Peyer's patch (tissue), 4 donors: ENCODE measurements around the gene TRAF3. TPM values are rescaled to one million over a fixed set of nuclear protein-coding genes. Genes with fewer than 3 reads are reported as not detected.

ENCODE experiments used
- DNase-seq, 3 donors: peaks; one replicate each; pipeline ENCODE4 v3.0.0-alpha.2; 2017 to 2019
- H3K27ac ChIP-seq, 4 donors: fragments of 200-600 bp; sonication (generic); one replicate each; pipeline ENCODE4 v1.5.1; 2016 to 2019
- H3K27me3 ChIP-seq, 2 donors: fragments of 200-600 bp; sonication (generic); one replicate each; pipeline ENCODE4 v1.5.1; 2019
- H3K36me3 ChIP-seq, 3 donors: fragments of 200-600 bp; sonication (generic); one replicate each; pipeline ENCODE4 v1.5.1; 2016 to 2019
- H3K4me1 ChIP-seq, 4 donors: fragments of 200-600 bp; sonication (generic); one replicate each; pipeline ENCODE4 v1.5.1; 2016 to 2019
- H3K4me3 ChIP-seq, 4 donors: fragments of 200-600 bp; sonication (generic); 1 replicate in 3 of 4; 2 replicates in 1 of 4; pipeline ENCODE4 v1.5.1; 2016 to 2019; ENCODE audit warnings: mild to moderate bottlenecking in 1 of 4
- H3K9me3 ChIP-seq, 4 donors: fragments of 200-600 bp; sonication (generic); one replicate each; pipeline ENCODE4 v1.5.1; 2016 to 2019; ENCODE audit warnings: mild to moderate bottlenecking in 1 of 4
- POLR2A ChIP-seq, 2 donors: fragments of 450-650 bp; IDR thresholded peaks; one replicate each; pipeline ENCODE4 v1.5.1; 2017; ENCODE audit warnings: antibody characterized with exemption in 2 of 2, mild to moderate bottlenecking in 2 of 2, moderate library complexity in 2 of 2
- total RNA-seq, 4 donors: library from RNA; depleted of rRNA; stranded (reverse); fragments of >200 nt; gene quantifications; one replicate each; pipeline ENCODE4 v1.1.0, GENCODE V29; 2016
- TF ChIP-seq, protein P1 (sequence below), 6 experiments: fragments of 450-650 bp in 4 of 6; fragments of 200-600 bp in 2 of 6; sonication (generic) in 1 of 6; IDR thresholded peaks; one replicate each; pipeline ENCODE4 v1.5.1; 2017 to 2019; ENCODE audit warnings: antibody characterized with exemption in 6 of 6, mild to moderate bottlenecking in 3 of 6, moderate library complexity in 1 of 6

Gene TRAF3
- total RNA-seq, 4 donors from 2014 or later = 31.7 to 47.8 (median 41.8) TPM

DNA sequence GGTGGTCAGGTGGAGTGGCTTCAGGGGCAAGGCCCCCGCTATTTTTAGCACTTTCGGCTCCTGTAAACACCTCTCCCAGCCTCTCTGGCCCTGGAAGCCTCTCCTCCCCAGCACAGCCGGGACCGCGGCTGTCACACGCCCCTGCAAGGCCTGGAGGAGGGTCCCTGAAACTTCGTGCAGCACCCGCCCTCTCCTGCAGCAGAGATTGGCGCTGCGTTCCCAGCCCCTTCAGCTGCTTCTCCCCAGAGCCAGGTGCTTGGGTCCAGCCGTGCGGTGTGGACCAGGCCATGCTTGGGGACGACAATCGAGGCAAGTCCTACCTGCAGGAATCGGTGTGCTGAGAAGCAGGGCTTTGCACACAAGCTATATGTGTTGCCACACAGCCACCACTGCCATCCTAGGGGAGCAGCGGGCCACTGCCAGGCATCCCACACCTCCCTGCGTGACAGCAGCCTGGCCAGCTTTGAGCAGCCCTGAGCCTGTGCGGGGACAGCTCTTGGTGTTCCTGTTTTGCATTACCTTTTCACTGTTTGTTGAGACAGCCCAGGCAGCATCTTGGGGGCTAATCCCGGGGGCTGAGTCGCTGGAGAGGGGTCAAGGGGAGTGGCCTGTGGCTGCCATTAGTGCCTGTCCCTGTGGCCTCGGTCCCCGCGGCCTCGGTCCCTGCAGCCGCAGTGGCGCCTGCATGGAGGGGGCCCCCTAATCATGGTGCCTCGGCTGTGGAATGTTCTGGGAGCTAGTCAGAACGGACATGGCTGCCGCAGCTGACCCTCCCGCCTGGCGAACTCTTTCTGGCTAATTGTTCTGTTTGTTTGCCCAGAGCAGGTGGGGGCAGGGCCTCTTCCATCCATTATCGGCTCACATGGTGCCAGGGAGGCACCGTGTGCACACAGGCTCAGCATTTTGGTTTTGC, 27.6 kb upstream of the TRAF3 start:
- TF ChIP-seq, protein P1, sequence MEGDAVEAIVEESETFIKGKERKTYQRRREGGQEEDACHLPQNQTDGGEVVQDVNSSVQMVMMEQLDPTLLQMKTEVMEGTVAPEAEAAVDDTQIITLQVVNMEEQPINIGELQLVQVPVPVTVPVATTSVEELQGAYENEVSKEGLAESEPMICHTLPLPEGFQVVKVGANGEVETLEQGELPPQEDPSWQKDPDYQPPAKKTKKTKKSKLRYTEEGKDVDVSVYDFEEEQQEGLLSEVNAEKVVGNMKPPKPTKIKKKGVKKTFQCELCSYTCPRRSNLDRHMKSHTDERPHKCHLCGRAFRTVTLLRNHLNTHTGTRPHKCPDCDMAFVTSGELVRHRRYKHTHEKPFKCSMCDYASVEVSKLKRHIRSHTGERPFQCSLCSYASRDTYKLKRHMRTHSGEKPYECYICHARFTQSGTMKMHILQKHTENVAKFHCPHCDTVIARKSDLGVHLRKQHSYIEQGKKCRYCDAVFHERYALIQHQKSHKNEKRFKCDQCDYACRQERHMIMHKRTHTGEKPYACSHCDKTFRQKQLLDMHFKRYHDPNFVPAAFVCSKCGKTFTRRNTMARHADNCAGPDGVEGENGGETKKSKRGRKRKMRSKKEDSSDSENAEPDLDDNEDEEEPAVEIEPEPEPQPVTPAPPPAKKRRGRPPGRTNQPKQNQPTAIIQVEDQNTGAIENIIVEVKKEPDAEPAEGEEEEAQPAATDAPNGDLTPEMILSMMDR (IDR thresholded peaks at IDR 0.05) = no peak
- TF ChIP-seq POLR2A (IDR thresholded peaks at IDR 0.05) = no peak
- Histone ChIP-seq H3K27me3 (no peaks in the 10 kb centered on the region), H3K4me1 (no peaks in the 10 kb centered on the region), H3K9me3 (no peaks in the 10 kb centered on the region), H3K36me3 (peaks cover 0 to 9% (median 0%) of the 10 kb centered on the region in 3 donors), H3K4me3 (no peak overlapping the region), H3K27ac (no peak overlapping the region)
- no peak for DNase-seq

DNA sequence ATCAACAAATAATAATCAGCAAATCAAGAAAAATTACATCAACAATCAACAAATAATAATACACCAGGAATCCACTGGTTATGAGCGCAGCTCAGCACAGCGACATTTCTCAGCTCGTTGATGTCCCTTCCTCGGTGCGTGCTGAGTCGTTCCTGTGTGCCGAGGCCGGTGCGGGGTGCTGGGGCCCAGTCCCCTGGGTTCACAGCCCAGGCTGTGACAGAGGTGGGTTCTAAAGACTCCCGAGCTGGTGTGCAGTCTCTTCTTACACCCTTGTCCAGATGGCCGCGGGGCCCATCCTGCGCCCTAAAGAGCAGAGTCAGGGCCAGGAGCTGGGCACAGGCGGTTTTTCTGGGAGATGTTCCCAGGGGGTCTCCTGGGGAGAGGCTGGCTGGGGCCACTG, 26.9 kb upstream of the TRAF3 start:
- no peak for TF ChIP-seq POLR2A (IDR thresholded peaks at IDR 0.05)
- TF ChIP-seq, protein P1 (IDR thresholded peaks at IDR 0.05) = no peak
- H3K27ac ChIP-seq = no peak overlapping the region
- peaks cover 0 to 9% (median 0%) of the 10 kb centered on the region in 3 donors for H3K36me3 ChIP-seq
- H3K4me3 ChIP-seq = no peak overlapping the region
- H3K9me3 ChIP-seq = no peaks in the 10 kb centered on the region
- no peaks in the 10 kb centered on the region for H3K4me1 ChIP-seq
- no peak for DNase-seq
- no peaks in the 10 kb centered on the region for H3K27me3 ChIP-seq

DNA sequence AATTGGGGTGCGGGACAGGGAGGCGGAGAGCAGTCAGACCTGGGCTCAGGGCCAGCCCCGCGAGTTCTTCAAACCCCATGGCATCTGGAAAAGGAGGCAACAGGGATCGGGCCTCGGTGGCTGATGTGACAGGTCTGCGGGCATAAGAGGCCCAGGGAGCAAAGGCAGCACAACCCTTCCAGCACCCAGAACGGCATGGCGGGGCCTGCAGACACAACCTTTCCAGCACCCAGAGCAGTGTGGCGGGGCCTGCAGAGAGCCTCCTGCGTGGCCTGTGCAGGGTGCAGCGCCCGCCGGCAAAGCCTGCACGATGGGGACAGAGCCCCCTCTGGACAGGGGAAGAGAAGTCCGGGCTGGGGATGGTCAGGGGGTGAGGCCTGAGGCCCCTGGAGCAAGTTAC, 26.2 kb upstream of the TRAF3 start:
- Histone ChIP-seq H3K4me3 (no peak overlapping the region), H3K9me3 (no peaks in the 10 kb centered on the region), H3K36me3 (peaks cover 0 to 9% (median 0%) of the 10 kb centered on the region in 3 donors), H3K4me1 (no peaks in the 10 kb centered on the region), H3K27ac (no peak overlapping the region), H3K27me3 (no peaks in the 10 kb centered on the region)
- TF ChIP-seq, protein P1 (IDR thresholded peaks at IDR 0.05) = no peak
- no peak for TF ChIP-seq POLR2A (IDR thresholded peaks at IDR 0.05)
- no peak for DNase-seq

DNA sequence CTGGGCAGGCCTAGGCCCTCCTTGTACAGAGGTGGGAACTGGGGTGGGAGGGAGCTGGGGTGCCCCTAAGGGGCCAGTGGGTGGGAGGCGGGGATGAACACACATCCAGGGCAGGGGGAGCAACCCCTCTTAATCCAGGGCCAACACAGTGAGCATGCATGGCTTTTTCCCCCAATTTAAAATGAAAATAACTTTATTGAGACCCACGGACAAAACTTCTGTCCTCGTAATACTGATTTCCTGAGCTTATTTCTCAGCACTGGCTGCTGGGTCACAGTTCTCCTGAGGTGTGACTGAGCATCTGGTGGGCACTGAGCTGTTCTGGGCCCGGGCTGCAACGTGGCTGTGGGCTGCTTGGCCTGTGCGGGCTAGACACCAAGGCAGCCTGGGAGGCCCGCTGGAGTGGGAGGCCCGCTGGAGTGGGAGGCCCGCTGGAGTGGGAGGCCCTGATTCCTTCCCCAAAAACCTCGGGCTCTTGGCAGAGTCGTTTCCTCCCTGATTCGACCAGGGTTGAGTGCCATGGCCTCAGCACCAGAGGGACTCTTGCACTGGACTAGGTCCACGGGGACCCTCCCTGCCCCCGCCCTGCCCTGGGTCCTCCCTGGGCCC, 24.9 kb upstream of the TRAF3 start:
- Histone ChIP-seq H3K4me3 (no peak overlapping the region), H3K36me3 (peaks cover 0 to 6% (median 0%) of the 10 kb centered on the region in 3 donors), H3K4me1 (no peaks in the 10 kb centered on the region), H3K9me3 (no peaks in the 10 kb centered on the region), H3K27me3 (no peaks in the 10 kb centered on the region), H3K27ac (no peak overlapping the region)
- TF ChIP-seq, protein P1 (IDR thresholded peaks at IDR 0.05) = no peak
- TF ChIP-seq POLR2A (IDR thresholded peaks at IDR 0.05) = no peak
- no peak for DNase-seq

DNA sequence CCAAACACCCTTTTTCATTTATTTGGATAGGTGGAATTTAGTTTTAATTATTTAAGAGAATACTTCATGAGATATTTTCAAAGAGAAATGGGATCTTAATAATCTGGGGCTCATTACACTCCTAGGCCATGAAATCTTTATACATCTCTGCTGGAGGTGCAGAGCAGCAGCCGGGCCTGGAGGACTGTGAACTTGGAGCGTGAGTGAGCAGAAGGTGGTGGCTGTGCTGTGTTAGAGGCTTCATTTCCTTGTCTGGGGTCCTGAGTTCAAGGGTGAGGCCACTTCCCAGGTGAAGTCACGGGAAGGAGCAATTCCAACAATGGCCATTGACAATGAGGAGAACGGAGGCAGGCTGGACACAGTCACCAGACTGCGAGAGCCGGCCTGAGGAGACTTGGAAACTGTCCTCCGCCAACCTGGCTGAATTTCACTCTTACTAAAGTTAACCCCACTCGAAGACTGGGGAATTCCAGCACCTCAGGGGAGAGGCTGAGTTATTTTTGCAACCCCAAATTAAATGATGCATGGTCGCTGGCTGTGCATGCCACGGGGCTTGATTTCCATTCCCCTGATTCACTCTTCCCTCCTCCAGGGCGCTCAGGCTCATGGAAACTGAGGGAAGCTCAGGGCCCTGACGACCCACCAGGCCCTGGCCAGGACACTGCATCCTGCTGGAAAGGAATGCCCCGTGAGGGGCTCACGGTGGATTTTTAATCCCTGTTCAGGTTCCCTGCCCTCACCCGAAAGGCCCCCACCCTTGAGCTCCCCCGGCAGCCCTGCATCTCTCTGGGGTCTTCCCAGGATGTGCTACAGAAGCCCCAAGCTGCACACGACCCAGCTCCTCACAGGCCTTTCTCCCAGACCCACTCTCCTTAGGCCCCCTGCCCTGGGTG, 22.6 kb upstream of the TRAF3 start:
- Histone ChIP-seq H3K27me3 (no peaks in the 10 kb centered on the region), H3K4me1 (no peaks in the 10 kb centered on the region), H3K36me3 (no peaks in the 10 kb centered on the region), H3K27ac (no peak overlapping the region), H3K4me3 (no peak overlapping the region), H3K9me3 (no peaks in the 10 kb centered on the region)
- DNase-seq = no peak
- TF ChIP-seq, protein P1 (IDR thresholded peaks at IDR 0.05) = no peak
- no peak for TF ChIP-seq POLR2A (IDR thresholded peaks at IDR 0.05)
